Endodermal cell (in vitro differentiated cells): ENCODE data around the gene ATP6V0B. TPM values are rescaled to one million over a fixed set of nuclear protein-coding genes. Genes with fewer than 3 reads are reported as not detected.

Experiments
- DNase-seq: peaks from one replicate; pipeline ENCODE4 v3.0.0-alpha.2; 2017
- H3K27ac ChIP-seq: 2 replicates; pipeline ENCODE4 v1.5.1; 2013; ENCODE audit warnings: mild to moderate bottlenecking, low read depth, low read length, moderate library complexity
- H3K27me3 ChIP-seq: 2 replicates; pipeline ENCODE4 v1.6.1; 2013; ENCODE audit warnings: mild to moderate bottlenecking, low read length, moderate library complexity; ENCODE audit not compliant: insufficient read depth, control insufficient read depth, poor library complexity, severe bottlenecking
- H3K36me3 ChIP-seq: 2 replicates; pipeline ENCODE4 v1.7.0; 2013; ENCODE audit warnings: mild to moderate bottlenecking, low read length, moderate library complexity; ENCODE audit not compliant: control insufficient read depth, insufficient read depth
- H3K4me1 ChIP-seq: one replicate; pipeline ENCODE4 v1.7.0; 2013; ENCODE audit warnings: low read length; ENCODE audit not compliant: control insufficient read depth, insufficient read depth
- H3K4me3 ChIP-seq: 2 replicates; pipeline ENCODE4 v1.5.1; 2013; ENCODE audit warnings: mild to moderate bottlenecking, low read length, moderate library complexity
- H3K9ac ChIP-seq: 2 replicates; pipeline ENCODE4 v1.6.1; 2013; ENCODE audit warnings: mild to moderate bottlenecking, low read length, moderate library complexity; ENCODE audit not compliant: poor library complexity, severe bottlenecking; ENCODE audit errors: extremely low read depth
- H3K9me3 ChIP-seq: 2 replicates; pipeline ENCODE4 v1.6.1; 2013; ENCODE audit warnings: mild to moderate bottlenecking, low read length, moderate library complexity; ENCODE audit not compliant: control insufficient read depth
- H3K27ac Mint-ChIP-seq: 2 replicates; pipeline ENCODE4 v1.8.0; 2020; ENCODE audit warnings: mixed read lengths
- H3K27me3 Mint-ChIP-seq: 2 replicates; pipeline ENCODE4 v1.8.0; 2021; ENCODE audit warnings: mild to moderate bottlenecking, mixed read lengths; ENCODE audit not compliant: insufficient read depth
- H3K36me3 Mint-ChIP-seq: 2 replicates; pipeline ENCODE4 v1.8.0; 2020; ENCODE audit warnings: low read depth, mixed read lengths
- H3K4me1 Mint-ChIP-seq: 2 replicates; pipeline ENCODE4 v1.8.0; 2020; ENCODE audit warnings: mixed read lengths
- H3K4me3 Mint-ChIP-seq: 2 replicates; pipeline ENCODE4 v1.8.0; 2020; ENCODE audit warnings: mild to moderate bottlenecking, moderate library complexity, mixed read lengths
- H3K9me3 Mint-ChIP-seq: 2 replicates; pipeline ENCODE4 v1.8.0; 2020; ENCODE audit warnings: mild to moderate bottlenecking, mixed read lengths
- WGBS, 2 experiments: methylation state at CpG; one replicate each; pipeline versions ENCODE4 v1.1.5 to v1.1.7; 2013; ENCODE audit warnings: missing lambda C conversion rate in 2 of 2, mixed read lengths in 1 of 2; ENCODE audit not compliant: insufficient coverage in 1 of 2, insufficient read length in 1 of 2; 5-methylcytosine and 5-hydroxymethylcytosine counted together
- total RNA-seq, 2 donors: library from RNA; stranded (reverse); fragmentation: NEBNext Ultra II Directional in 1 of 2; extraction: Animal tissue kit (Norgen Biotek cat#: 25700) in 1 of 2; gene quantifications; 2 replicates in 1 of 2; 3 replicates in 1 of 2; pipeline ENCODE4 v1.2.1, GENCODE V29; 2021
- TF ChIP-seq, protein P1 (sequence below): fragments of 200-600 bp; sonication (generic); conservative IDR thresholded peaks from 2 replicates; pipeline ENCODE4 v1.5.0; 2021; ENCODE audit warnings: antibody characterized with exemption, mild to moderate bottlenecking

ATP6V0B gene
- total RNA-seq, 2 donors from 2014 or later, result 108 to 116 TPM

DNA sequence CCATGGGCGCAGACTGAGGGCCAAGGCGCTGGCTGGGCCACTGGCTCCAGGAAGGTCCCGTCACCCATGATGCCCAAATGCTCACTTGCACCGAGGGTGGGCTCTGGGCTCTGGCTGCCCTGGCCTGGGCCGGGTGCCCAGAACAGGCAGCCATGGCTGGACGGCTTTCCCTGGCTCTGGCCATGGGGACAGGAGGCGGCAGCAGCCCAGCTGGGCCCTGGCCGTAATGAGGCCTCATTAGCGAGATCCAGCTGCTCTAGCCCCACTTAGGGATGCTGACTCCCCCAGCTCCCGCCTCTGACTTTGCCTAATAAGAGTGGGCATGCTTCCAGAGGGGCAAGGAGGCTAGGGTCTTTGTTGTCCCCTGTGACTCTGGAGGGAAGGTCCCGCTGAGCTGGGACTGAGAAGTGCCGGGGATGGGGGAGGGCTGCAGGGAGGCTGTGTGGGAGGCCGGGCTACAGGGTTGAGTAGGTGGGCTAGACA is 44.7 kb downstream of the ATP6V0B start:
- Mint-ChIP-seq H3K4me1 (no peaks in the 10 kb centered on the region), H3K27ac (peak overlapping the region; percentile 30), H3K4me3 (no peak overlapping the region), H3K36me3 (peaks cover 7% of the 10 kb centered on the region), H3K27me3 (no peaks in the 10 kb centered on the region), H3K9me3 (no peaks in the 10 kb centered on the region)
- no peaks in the 10 kb centered on the region for H3K9me3 ChIP-seq
- TF ChIP-seq, protein P1, sequence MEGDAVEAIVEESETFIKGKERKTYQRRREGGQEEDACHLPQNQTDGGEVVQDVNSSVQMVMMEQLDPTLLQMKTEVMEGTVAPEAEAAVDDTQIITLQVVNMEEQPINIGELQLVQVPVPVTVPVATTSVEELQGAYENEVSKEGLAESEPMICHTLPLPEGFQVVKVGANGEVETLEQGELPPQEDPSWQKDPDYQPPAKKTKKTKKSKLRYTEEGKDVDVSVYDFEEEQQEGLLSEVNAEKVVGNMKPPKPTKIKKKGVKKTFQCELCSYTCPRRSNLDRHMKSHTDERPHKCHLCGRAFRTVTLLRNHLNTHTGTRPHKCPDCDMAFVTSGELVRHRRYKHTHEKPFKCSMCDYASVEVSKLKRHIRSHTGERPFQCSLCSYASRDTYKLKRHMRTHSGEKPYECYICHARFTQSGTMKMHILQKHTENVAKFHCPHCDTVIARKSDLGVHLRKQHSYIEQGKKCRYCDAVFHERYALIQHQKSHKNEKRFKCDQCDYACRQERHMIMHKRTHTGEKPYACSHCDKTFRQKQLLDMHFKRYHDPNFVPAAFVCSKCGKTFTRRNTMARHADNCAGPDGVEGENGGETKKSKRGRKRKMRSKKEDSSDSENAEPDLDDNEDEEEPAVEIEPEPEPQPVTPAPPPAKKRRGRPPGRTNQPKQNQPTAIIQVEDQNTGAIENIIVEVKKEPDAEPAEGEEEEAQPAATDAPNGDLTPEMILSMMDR, result no peak
- H3K4me3 ChIP-seq, result no peak overlapping the region
- H3K27ac ChIP-seq, result peak overlapping the region; percentile 47
- 88 to 92% methylated on average over 11 to 13 of the region's 13 CpGs for WGBS, 2 experiments
- no peaks in the 10 kb centered on the region for H3K36me3 ChIP-seq
- no peak for DNase-seq
- no peaks in the 10 kb centered on the region for H3K4me1 ChIP-seq
- no peak overlapping the region for H3K9ac ChIP-seq
- no peaks in the 10 kb centered on the region for H3K27me3 ChIP-seq

DNA sequence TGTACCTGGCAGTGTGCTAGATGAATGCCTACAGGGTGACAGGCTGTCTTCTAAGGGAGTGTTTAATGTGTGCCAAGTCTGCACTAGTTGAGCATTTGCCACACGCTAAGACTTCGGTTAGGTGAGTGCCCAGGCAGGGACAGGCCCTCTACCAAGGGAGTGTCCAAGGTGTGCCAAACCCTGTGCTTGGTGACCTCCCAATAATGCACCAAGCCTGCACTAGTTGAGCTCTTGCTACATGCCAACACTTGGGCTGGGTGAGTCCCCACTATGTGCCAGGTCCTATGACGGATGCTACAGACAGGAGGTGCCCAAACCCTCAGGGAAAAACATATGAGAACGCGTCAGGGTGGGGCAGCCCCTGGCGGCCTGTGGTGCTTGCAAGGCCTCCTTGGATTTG is 45.7 kb downstream of the ATP6V0B start:
- whole genome bisulfite sequencing, 2 experiments, result 79 to 91% methylated on average over 6 of the region's 6 CpGs
- H3K27ac Mint-ChIP-seq, result no peak overlapping the region
- TF ChIP-seq, protein P1, result no peak
- Histone ChIP-seq H3K36me3 (no peaks in the 10 kb centered on the region), H3K4me3 (no peak overlapping the region), H3K9ac (no peak overlapping the region), H3K4me1 (no peaks in the 10 kb centered on the region), H3K27ac (no peak overlapping the region), H3K27me3 (no peaks in the 10 kb centered on the region), H3K9me3 (no peaks in the 10 kb centered on the region)
- DNase-seq, result no peak
- no peaks in the 10 kb centered on the region for H3K4me1 Mint-ChIP-seq
- H3K27me3 Mint-ChIP-seq, result no peaks in the 10 kb centered on the region
- peaks cover 7% of the 10 kb centered on the region for H3K36me3 Mint-ChIP-seq
- no peak overlapping the region for H3K4me3 Mint-ChIP-seq
- H3K9me3 Mint-ChIP-seq, result no peaks in the 10 kb centered on the region

DNA sequence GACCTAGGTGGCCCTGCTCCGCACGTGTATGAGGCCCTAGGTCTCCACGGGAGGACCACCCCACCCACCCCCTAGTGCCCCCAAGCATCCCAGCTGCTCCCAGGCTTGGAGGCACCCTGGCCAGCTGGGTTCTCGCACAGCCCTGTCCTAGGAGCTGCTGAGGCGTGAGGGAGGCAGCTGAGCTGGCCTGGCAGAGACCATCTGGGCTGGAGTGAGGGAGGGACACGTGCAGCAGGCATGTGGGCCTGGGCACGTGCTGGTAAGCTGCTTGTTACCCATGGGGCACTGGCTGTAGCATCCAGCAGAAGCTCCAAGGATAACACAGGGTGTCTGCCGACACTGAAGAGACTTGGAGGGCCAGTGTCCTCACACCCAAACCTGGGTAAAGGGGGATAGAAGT is 46.4 kb downstream of the ATP6V0B start:
- peaks cover 2% of the 10 kb centered on the region for H3K4me1 Mint-ChIP-seq
- Histone ChIP-seq H3K27me3 (no peaks in the 10 kb centered on the region), H3K4me3 (no peak overlapping the region), H3K9ac (no peak overlapping the region), H3K27ac (no peak overlapping the region), H3K36me3 (no peaks in the 10 kb centered on the region), H3K9me3 (no peaks in the 10 kb centered on the region), H3K4me1 (no peaks in the 10 kb centered on the region)
- WGBS, 2 experiments, result 81 to 89% methylated on average over 7 to 8 of the region's 8 CpGs
- no peaks in the 10 kb centered on the region for H3K27me3 Mint-ChIP-seq
- peaks cover 7% of the 10 kb centered on the region for H3K36me3 Mint-ChIP-seq
- no peaks in the 10 kb centered on the region for H3K9me3 Mint-ChIP-seq
- TF ChIP-seq, protein P1, result no peak
- no peak for DNase-seq
- H3K4me3 Mint-ChIP-seq, result no peak overlapping the region
- no peak overlapping the region for H3K27ac Mint-ChIP-seq
